Measurements from ENCODE around the gene BAZ1B. TPM values are rescaled to one million over a fixed set of nuclear protein-coding genes. Genes with fewer than 3 reads are reported as not detected.

The BAZ1B gene
- total and polyA plus RNA-seq, 9 of the 15 experiments (the other 6 are each of a cell fraction or from before 2014, with no cell fraction given), result 15.0 to 134 (median 79.5) TPM

GRCh38 chr7:73557108-73557396 is 35.0 kb upstream of the BAZ1B start (continued):
- TF ChIP-seq CBX8 (IDR thresholded peaks at IDR 0.05; ENCODE audit: borderline replicate concordance, extremely low read depth, low read depth, low read length, poor library complexity, severe bottlenecking), result no peak
- TF ChIP-seq RCOR1 (IDR thresholded peaks at IDR 0.05; ENCODE audit: borderline replicate concordance in 1 of 2, low read depth in 2 of 2, low read length in 2 of 2), result peak in 1 of 2 experiments; percentile 29; a peak in 1 of 4 replicates
- peak; percentile 93 for TF ChIP-seq CREM (IDR thresholded peaks at IDR 0.05; ENCODE audit: low read depth)
- 0 out of 2 replicates have a peak, but pooled peaks have one; percentile 43 for TF ChIP-seq SIN3B (IDR thresholded peaks at IDR 0.05; ENCODE audit: low read depth)
- TF ChIP-seq, protein P1, sequence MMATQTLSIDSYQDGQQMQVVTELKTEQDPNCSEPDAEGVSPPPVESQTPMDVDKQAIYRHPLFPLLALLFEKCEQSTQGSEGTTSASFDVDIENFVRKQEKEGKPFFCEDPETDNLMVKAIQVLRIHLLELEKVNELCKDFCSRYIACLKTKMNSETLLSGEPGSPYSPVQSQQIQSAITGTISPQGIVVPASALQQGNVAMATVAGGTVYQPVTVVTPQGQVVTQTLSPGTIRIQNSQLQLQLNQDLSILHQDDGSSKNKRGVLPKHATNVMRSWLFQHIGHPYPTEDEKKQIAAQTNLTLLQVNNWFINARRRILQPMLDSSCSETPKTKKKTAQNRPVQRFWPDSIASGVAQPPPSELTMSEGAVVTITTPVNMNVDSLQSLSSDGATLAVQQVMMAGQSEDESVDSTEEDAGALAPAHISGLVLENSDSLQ (IDR thresholded peaks at IDR 0.05), result no peak
- TF ChIP-seq GMEB1 (CRISPR knock-in tag; IDR thresholded peaks at IDR 0.05), result peak; percentile 98
- TF ChIP-seq KAT7 (CRISPR knock-in tag; IDR thresholded peaks at IDR 0.05; ENCODE audit: borderline replicate concordance), result no peak
- TF ChIP-seq MEIS2 (IDR thresholded peaks at IDR 0.05; ENCODE audit: partially characterized antibody), result peak; percentile 47
- TF ChIP-seq, protein P2, sequence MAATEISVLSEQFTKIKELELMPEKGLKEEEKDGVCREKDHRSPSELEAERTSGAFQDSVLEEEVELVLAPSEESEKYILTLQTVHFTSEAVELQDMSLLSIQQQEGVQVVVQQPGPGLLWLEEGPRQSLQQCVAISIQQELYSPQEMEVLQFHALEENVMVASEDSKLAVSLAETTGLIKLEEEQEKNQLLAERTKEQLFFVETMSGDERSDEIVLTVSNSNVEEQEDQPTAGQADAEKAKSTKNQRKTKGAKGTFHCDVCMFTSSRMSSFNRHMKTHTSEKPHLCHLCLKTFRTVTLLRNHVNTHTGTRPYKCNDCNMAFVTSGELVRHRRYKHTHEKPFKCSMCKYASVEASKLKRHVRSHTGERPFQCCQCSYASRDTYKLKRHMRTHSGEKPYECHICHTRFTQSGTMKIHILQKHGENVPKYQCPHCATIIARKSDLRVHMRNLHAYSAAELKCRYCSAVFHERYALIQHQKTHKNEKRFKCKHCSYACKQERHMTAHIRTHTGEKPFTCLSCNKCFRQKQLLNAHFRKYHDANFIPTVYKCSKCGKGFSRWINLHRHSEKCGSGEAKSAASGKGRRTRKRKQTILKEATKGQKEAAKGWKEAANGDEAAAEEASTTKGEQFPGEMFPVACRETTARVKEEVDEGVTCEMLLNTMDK (IDR thresholded peaks at IDR 0.05; ENCODE audit: borderline replicate concordance, insufficient read depth, low read depth, low read length, poor library complexity, severe bottlenecking), result peak; percentile 18
- peak; percentile 34; the same call in 1 of the 2 replicates for TF ChIP-seq MBD2 (IDR thresholded peaks at IDR 0.05; ENCODE audit: borderline replicate concordance, low read depth)
- 0 out of 2 replicates have a peak, but pooled peaks have one; percentile 69 for TF ChIP-seq THAP12 (CRISPR knock-in tag; IDR thresholded peaks at IDR 0.05)
- TF ChIP-seq NONO (IDR thresholded peaks at IDR 0.05; ENCODE audit: low read depth in 2 of 2, low read length in 1 of 2), result peak in 1 of 2 experiments; percentile 51; a peak in 1 of 4 replicates
- peak; percentile 77 for TF ChIP-seq TAF1 (IDR thresholded peaks at IDR 0.05; ENCODE audit: control insufficient read depth, extremely low read depth, insufficient read depth, low read length, severe bottlenecking)
- no peak for TF ChIP-seq BRF1 (IDR thresholded peaks at IDR 0.05; ENCODE audit: borderline replicate concordance, extremely low read depth, insufficient read length)
- TF ChIP-seq GABPB2 (CRISPR knock-in tag; conservative IDR thresholded peaks at IDR 0.05), result no peak
- no peak for TF ChIP-seq NR2C1 (IDR thresholded peaks at IDR 0.05)
- no peak for TF ChIP-seq NR2C1 (tag; IDR thresholded peaks at IDR 0.05)
- no peak for TF ChIP-seq CBX1 (IDR thresholded peaks at IDR 0.05; ENCODE audit: low read depth)
- TF ChIP-seq ZBTB1 (CRISPR knock-in tag; IDR thresholded peaks at IDR 0.05; ENCODE audit: borderline replicate concordance, low read depth), result 0 out of 2 replicates have a peak, but pooled peaks have one; percentile 28
